Measurements from ENCODE around the gene NFE2L3.

GRCh38 chr7:26117142-26117807 lies 34.7 kb upstream of the NFE2L3 start:
- TF ChIP-seq SIRT6 (IDR thresholded peaks at IDR 0.05; ENCODE audit: low read length) (no peak), YY1 (IDR thresholded peaks at IDR 0.05; ENCODE audit: low read depth, low read length) (no peak)
